Ovary (tissue), 3 donors: Measurements from ENCODE around the gene PXN.

Experiments
- CTCF ChIP-seq, 3 donors: fragments of 450-650 bp in 2 of 3; fragments of 200-600 bp in 1 of 3; IDR thresholded peaks; one replicate each; pipeline versions ENCODE4 v1.5.1 to v1.8.0; 2016 to 2022; ENCODE audit warnings: antibody characterized with exemption in 3 of 3, mild to moderate bottlenecking in 1 of 3
- EP300 ChIP-seq: sonication (generic); formaldehyde crosslinking; IDR thresholded peaks from one replicate; pipeline ENCODE4 v1.6.1; 2017; ENCODE audit warnings: antibody characterized with exemption
- donor health status: DM: no; HTN: no; CAD: no.

- no peak for TF ChIP-seq CTCF (IDR thresholded peaks at IDR 0.05)
- TF ChIP-seq EP300: no peak
Observed at GRCh38 chr12:120238217-120238616, 27.3 kb downstream of the PXN start.
